Hepatocyte (in vitro differentiated cells): Measurements from ENCODE around the gene KCNMA1.

ENCODE experiments used
- CTCF ChIP-seq: fragments of 200-600 bp; sonication (generic); IDR thresholded peaks from 2 replicates; pipeline ENCODE4 v1.5.1; 2016; ENCODE audit warnings: antibody characterized with exemption, mild to moderate bottlenecking; ENCODE audit not compliant: poor library complexity
- EZH2 ChIP-seq: fragments of 200-600 bp; sonication (generic); IDR thresholded peaks from 2 replicates; pipeline ENCODE4 v1.6.1; 2016; ENCODE audit warnings: antibody characterized with exemption, mild to moderate bottlenecking, borderline replicate concordance
- EZH2phosphoT487 ChIP-seq: fragments of 200-600 bp; sonication (generic); IDR thresholded peaks from one replicate; pipeline ENCODE4 v1.6.1; 2018; ENCODE audit warnings: antibody characterized with exemption, mild to moderate bottlenecking, low read depth, moderate library complexity; ENCODE audit not compliant: unreplicated experiment, severe bottlenecking

GRCh38 chr10:77566914-77567566, 70.6 kb downstream of the KCNMA1 start:
- TF ChIP-seq CTCF = no peak
- no peak for TF ChIP-seq EZH2phosphoT487
- TF ChIP-seq EZH2 = no peak
